KMS-11 (cell line): ENCODE results near the gene EIPR1.
"Not testable (repeated sequence)": the region's sequence is repeated elsewhere in the genome, so short reads cannot be mapped to it uniquely, and the experiment has no call there.

Source experiments
- H2AFZ ChIP-seq: fragments of 200-600 bp; sonication (generic); 2 replicates; pipeline ENCODE4 v1.6.1; 2016; ENCODE audit warnings: antibody characterized with exemption, mixed run types, low read depth
- H3K27ac ChIP-seq: fragments of 200-600 bp; sonication (generic); 2 replicates; pipeline ENCODE4 v1.6.1; 2016; ENCODE audit warnings: mild to moderate bottlenecking, mixed run types
- H3K27me3 ChIP-seq: fragments of 200-600 bp; sonication (generic); 2 replicates; pipeline ENCODE4 v1.6.1; 2017; ENCODE audit warnings: mild to moderate bottlenecking, low read depth, mixed run types, moderate library complexity; ENCODE audit not compliant: insufficient read depth
- H3K36me3 ChIP-seq: fragments of 200-600 bp; sonication (generic); 2 replicates; pipeline ENCODE4 v1.6.1; 2017; ENCODE audit warnings: mild to moderate bottlenecking, mixed run types; ENCODE audit not compliant: insufficient read depth
- H3K4me1 ChIP-seq: fragments of 200-600 bp; sonication (generic); 2 replicates; pipeline ENCODE4 v1.6.1; 2016; ENCODE audit warnings: mild to moderate bottlenecking, low read depth, mixed run types; ENCODE audit not compliant: poor library complexity, severe bottlenecking
- H3K4me2 ChIP-seq: fragments of 200-600 bp; sonication (generic); 2 replicates; pipeline ENCODE4 v1.7.0; 2016; ENCODE audit warnings: mild to moderate bottlenecking, mixed run types
- H3K4me3 ChIP-seq: fragments of 200-600 bp; sonication (generic); IDR thresholded peaks from 2 replicates; pipeline ENCODE4 v1.6.1; 2017; ENCODE audit warnings: low read depth, low read length, mixed read lengths; ENCODE audit not compliant: insufficient read depth
- H3K79me2 ChIP-seq: fragments of 200-600 bp; sonication (generic); 2 replicates; pipeline ENCODE4 v1.6.1; 2016; ENCODE audit warnings: low read depth, mixed run types; ENCODE audit not compliant: insufficient read depth
- H3K9ac ChIP-seq: fragments of 200-600 bp; sonication (generic); 2 replicates; pipeline ENCODE4 v1.6.1; 2016; ENCODE audit warnings: mild to moderate bottlenecking, mixed run types
- H4K20me1 ChIP-seq: fragments of 200-600 bp; sonication (generic); 2 replicates; pipeline ENCODE4 v1.6.1; 2016; ENCODE audit warnings: mild to moderate bottlenecking, mixed run types; ENCODE audit not compliant: insufficient read depth
- CTCF ChIP-seq: fragments of 200-600 bp; sonication (generic); conservative IDR thresholded peaks from 2 replicates; pipeline ENCODE4 v1.6.1; 2017; ENCODE audit warnings: low read depth, mild to moderate bottlenecking, antibody characterized with exemption, low read length, moderate library complexity, mixed read lengths

EIPR1 gene

GRCh38 chr2:3365219-3365618 is 12.4 kb downstream of the EIPR1 start:
- no peaks in the 10 kb centered on the region; the same call in 1 of the 2 replicates for H4K20me1 ChIP-seq
- H3K4me1 ChIP-seq = no peaks in the 10 kb centered on the region
- H2AFZ ChIP-seq = no peak overlapping the region
- no peak overlapping the region for H3K9ac ChIP-seq
- peaks cover 19% of the 10 kb centered on the region; the same call in 1 of the 2 replicates for H3K79me2 ChIP-seq
- H3K27me3 ChIP-seq = no peaks in the 10 kb centered on the region
- no peak overlapping the region for H3K27ac ChIP-seq
- H3K4me3 ChIP-seq = no peak overlapping the region
- no peak overlapping the region for H3K4me2 ChIP-seq
- no peaks in the 10 kb centered on the region for H3K36me3 ChIP-seq
- TF ChIP-seq CTCF = no peak

GRCh38 chr2:3361518-3362389 is 15.9 kb downstream of the EIPR1 start:
- no peaks in the 10 kb centered on the region for H3K4me1 ChIP-seq
- peaks cover 12% of the 10 kb centered on the region; the same call in 1 of the 2 replicates for H3K79me2 ChIP-seq

GRCh38 chr2:3357926-3358325 is 19.7 kb downstream of the EIPR1 start:
- Histone ChIP-seq H3K27me3 (no peaks in the 10 kb centered on the region), H2AFZ (no peak overlapping the region), H3K79me2 (no peaks in the 10 kb centered on the region; the same call in 1 of the 2 replicates), H4K20me1 (no peaks in the 10 kb centered on the region), H3K4me2 (no peak overlapping the region), H3K4me3 (no peak overlapping the region), H3K4me1 (no peaks in the 10 kb centered on the region), H3K27ac (no peak overlapping the region), H3K9ac (no peak overlapping the region), H3K36me3 (no peaks in the 10 kb centered on the region)
- no peak for TF ChIP-seq CTCF

More at GRCh38 chr2:3361518-3362389, 15.9 kb downstream of the EIPR1 start:
- Histone ChIP-seq H3K4me3 (no peak overlapping the region), H2AFZ (no peak overlapping the region), H3K27ac (no peak overlapping the region), H4K20me1 (no peaks in the 10 kb centered on the region), H3K27me3 (no peaks in the 10 kb centered on the region), H3K4me2 (no peak overlapping the region), H3K9ac (no peak overlapping the region), H3K36me3 (no peaks in the 10 kb centered on the region)
- TF ChIP-seq CTCF = no peak

GRCh38 chr2:3357446-3357845 is 20.2 kb downstream of the EIPR1 start:
- H3K4me1 ChIP-seq, H3K4me3 ChIP-seq, H4K20me1 ChIP-seq, H3K27me3 ChIP-seq, H3K4me2 ChIP-seq, H3K36me3 ChIP-seq, H3K79me2 ChIP-seq, H3K27ac ChIP-seq, H3K9ac ChIP-seq, H2AFZ ChIP-seq: not testable (repeated sequence)

- Histone ChIP-seq H4K20me1 (no peaks in the 10 kb centered on the region), H3K27me3 (no peaks in the 10 kb centered on the region), H3K27ac (no peak overlapping the region), H3K4me1 (no peaks in the 10 kb centered on the region), H3K4me3 (no peak overlapping the region), H3K79me2 (no peaks in the 10 kb centered on the region; the same call in 1 of the 2 replicates), H3K4me2 (no peak overlapping the region), H3K36me3 (no peaks in the 10 kb centered on the region), H2AFZ (no peak overlapping the region), H3K9ac (no peak overlapping the region)
- no peak for TF ChIP-seq CTCF
Observed at GRCh38 chr2:3356799-3357198, 20.8 kb downstream of the EIPR1 start.
